ENCODE data around the gene TBC1D26.

DNA sequence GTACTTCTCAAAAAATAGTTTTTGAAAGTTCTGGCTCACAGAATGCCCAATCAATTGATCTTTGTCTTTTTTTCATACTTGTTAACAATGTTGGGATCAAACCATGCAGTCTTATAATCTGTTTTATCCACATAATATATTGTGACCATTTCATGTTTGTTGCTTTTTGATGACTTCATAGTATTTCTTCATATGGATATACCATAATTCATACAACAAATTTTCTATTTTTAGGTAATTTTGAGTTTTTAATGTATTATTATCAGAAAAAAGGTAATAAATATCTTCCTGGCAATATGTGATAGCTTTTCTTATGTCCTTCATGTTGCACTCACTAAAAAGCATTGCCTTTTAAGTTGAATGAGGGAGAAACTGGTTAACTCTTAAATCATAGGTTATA, 44.8 kb downstream of the TBC1D26 start:
- TF ChIP-seq, protein P1, sequence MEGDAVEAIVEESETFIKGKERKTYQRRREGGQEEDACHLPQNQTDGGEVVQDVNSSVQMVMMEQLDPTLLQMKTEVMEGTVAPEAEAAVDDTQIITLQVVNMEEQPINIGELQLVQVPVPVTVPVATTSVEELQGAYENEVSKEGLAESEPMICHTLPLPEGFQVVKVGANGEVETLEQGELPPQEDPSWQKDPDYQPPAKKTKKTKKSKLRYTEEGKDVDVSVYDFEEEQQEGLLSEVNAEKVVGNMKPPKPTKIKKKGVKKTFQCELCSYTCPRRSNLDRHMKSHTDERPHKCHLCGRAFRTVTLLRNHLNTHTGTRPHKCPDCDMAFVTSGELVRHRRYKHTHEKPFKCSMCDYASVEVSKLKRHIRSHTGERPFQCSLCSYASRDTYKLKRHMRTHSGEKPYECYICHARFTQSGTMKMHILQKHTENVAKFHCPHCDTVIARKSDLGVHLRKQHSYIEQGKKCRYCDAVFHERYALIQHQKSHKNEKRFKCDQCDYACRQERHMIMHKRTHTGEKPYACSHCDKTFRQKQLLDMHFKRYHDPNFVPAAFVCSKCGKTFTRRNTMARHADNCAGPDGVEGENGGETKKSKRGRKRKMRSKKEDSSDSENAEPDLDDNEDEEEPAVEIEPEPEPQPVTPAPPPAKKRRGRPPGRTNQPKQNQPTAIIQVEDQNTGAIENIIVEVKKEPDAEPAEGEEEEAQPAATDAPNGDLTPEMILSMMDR (IDR thresholded peaks at IDR 0.05; ENCODE audit: low read depth, low read length): no peak
- no peak for TF ChIP-seq EZH2phosphoT487 (IDR thresholded peaks at IDR 0.05; ENCODE audit: low read depth)
